Endothelial cell (in vitro differentiated cells): ENCODE measurements around the gene TXNDC17. TPM values are rescaled to one million over a fixed set of nuclear protein-coding genes. Genes with fewer than 3 reads are reported as not detected.

Experiments
- DNase-seq: peaks from one replicate; pipeline ENCODE4 v3.0.0; 2021; ENCODE audit warnings: low spot score
- H3K27ac Mint-ChIP-seq: one replicate; pipeline ENCODE4 v1.8.0; 2021; ENCODE audit warnings: mixed read lengths, inconsistent platforms; ENCODE audit not compliant: unreplicated experiment
- H3K27me3 Mint-ChIP-seq: one replicate; pipeline ENCODE4 v1.8.0; 2021; ENCODE audit warnings: mild to moderate bottlenecking, moderate library complexity, mixed read lengths, inconsistent platforms; ENCODE audit not compliant: unreplicated experiment
- H3K36me3 Mint-ChIP-seq: one replicate; pipeline ENCODE4 v1.8.0; 2021; ENCODE audit warnings: mild to moderate bottlenecking, low read depth, mixed read lengths, inconsistent platforms; ENCODE audit not compliant: unreplicated experiment
- H3K4me1 Mint-ChIP-seq: one replicate; pipeline ENCODE4 v1.8.0; 2021; ENCODE audit warnings: mild to moderate bottlenecking, mixed read lengths, inconsistent platforms; ENCODE audit not compliant: unreplicated experiment
- H3K4me3 Mint-ChIP-seq: one replicate; pipeline ENCODE4 v1.8.0; 2021; ENCODE audit warnings: mild to moderate bottlenecking, mixed read lengths, inconsistent platforms; ENCODE audit not compliant: unreplicated experiment
- H3K9me3 Mint-ChIP-seq: one replicate; pipeline ENCODE4 v1.8.0; 2021; ENCODE audit warnings: mixed read lengths, inconsistent platforms; ENCODE audit not compliant: unreplicated experiment
- CTCF ChIP-seq: fragments of 200-600 bp; sonication (generic); IDR thresholded peaks from one replicate; pipeline ENCODE4 v1.5.0; 2021; ENCODE audit warnings: antibody characterized with exemption; ENCODE audit not compliant: unreplicated experiment
- total RNA-seq: library from RNA; stranded (reverse); fragmentation: NEBNext Ultra II Directional; extraction: Animal tissue kit (Norgen Biotek cat#: 25700); gene quantifications from one replicate; pipeline ENCODE4 v1.2.1, GENCODE V29; 2021; ENCODE audit not compliant: unreplicated experiment

TXNDC17 gene
- total RNA-seq, 1 donor from 2014 or later, result 94.2 TPM

DNA sequence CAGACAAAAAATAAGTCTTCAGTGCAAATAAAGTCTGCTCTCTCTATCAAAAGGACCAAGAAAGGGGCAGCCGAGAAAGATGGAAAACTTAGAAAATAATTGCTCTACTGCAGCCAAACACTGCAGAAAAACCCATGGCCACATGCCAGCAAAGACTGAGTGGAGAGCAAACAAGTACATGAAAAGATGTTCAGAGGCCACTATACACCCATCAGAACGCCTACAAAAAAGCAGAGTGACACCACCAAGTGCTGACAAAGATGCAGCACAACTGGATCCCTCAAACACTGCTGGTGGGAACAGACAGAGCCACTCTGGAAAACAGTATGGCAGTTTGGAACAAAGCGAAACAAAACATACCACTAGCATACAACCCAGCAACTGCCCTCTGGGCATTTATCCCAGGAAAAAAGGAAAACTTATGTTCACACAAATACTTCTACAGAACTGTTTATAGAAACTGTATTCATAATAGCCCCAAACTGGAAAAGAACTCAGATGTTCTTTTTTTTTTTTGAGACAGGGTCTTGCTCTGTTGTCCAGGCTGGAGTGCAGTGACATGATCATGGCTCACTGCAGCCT is 37.0 kb upstream of the TXNDC17 start:
- Mint-ChIP-seq H3K9me3 (no peaks in the 10 kb centered on the region), H3K27ac (no peak overlapping the region), H3K4me1 (peaks cover 18% of the 10 kb centered on the region), H3K36me3 (peaks cover 27% of the 10 kb centered on the region), H3K4me3 (no peak overlapping the region), H3K27me3 (peaks cover 2% of the 10 kb centered on the region)
- no peak for TF ChIP-seq CTCF
- DNase-seq, result no peak

GRCh38 chr17:6605142-6605541 is 35.7 kb upstream of the TXNDC17 start:
- peaks cover under 1% of the 10 kb centered on the region for H3K27me3 Mint-ChIP-seq
- H3K4me3 Mint-ChIP-seq, result no peak overlapping the region
- H3K27ac Mint-ChIP-seq, result no peak overlapping the region
- peaks cover 31% of the 10 kb centered on the region for H3K36me3 Mint-ChIP-seq
- TF ChIP-seq CTCF, result no peak
- peaks cover 7% of the 10 kb centered on the region for H3K4me1 Mint-ChIP-seq
- no peaks in the 10 kb centered on the region for H3K9me3 Mint-ChIP-seq
- no peak for DNase-seq

GRCh38 chr17:6608321-6608720 is 32.5 kb upstream of the TXNDC17 start:
- Mint-ChIP-seq H3K4me1 (peaks cover under 1% of the 10 kb centered on the region), H3K27ac (no peak overlapping the region), H3K9me3 (no peaks in the 10 kb centered on the region), H3K36me3 (peaks cover 36% of the 10 kb centered on the region), H3K4me3 (no peak overlapping the region), H3K27me3 (no peaks in the 10 kb centered on the region)
- no peak for TF ChIP-seq CTCF
- DNase-seq, result no peak

- no peak overlapping the region for H3K4me3 Mint-ChIP-seq
- no peak overlapping the region for H3K27ac Mint-ChIP-seq
- no peaks in the 10 kb centered on the region for H3K27me3 Mint-ChIP-seq
- H3K4me1 Mint-ChIP-seq, result no peaks in the 10 kb centered on the region
- no peak for DNase-seq
- no peak for TF ChIP-seq CTCF
- peaks cover 32% of the 10 kb centered on the region for H3K36me3 Mint-ChIP-seq
- H3K9me3 Mint-ChIP-seq, result no peaks in the 10 kb centered on the region
Measured at GRCh38 chr17:6610011-6610410, 30.8 kb upstream of the TXNDC17 start.

- no peaks in the 10 kb centered on the region for H3K4me1 Mint-ChIP-seq
- no peak for TF ChIP-seq CTCF
- no peak overlapping the region for H3K27ac Mint-ChIP-seq
- peaks cover 23% of the 10 kb centered on the region for H3K36me3 Mint-ChIP-seq
- no peak overlapping the region for H3K4me3 Mint-ChIP-seq
- H3K27me3 Mint-ChIP-seq, result no peaks in the 10 kb centered on the region
- no peak for DNase-seq
- H3K9me3 Mint-ChIP-seq, result no peaks in the 10 kb centered on the region
Measured at GRCh38 chr17:6611231-6611630, 29.6 kb upstream of the TXNDC17 start.
